WTC11 (cell line): ENCODE results near the gene FILIP1L.

ENCODE experiments used
- ETV6 ChIP-seq: sonication (generic); formaldehyde crosslinking; IDR thresholded peaks from 2 replicates; pipeline ENCODE4 v1.8.1; 2022; ENCODE audit warnings: mild to moderate bottlenecking, missing genetic modification reagents
- FOXK1 ChIP-seq: sonication (generic); formaldehyde crosslinking; IDR thresholded peaks from 2 replicates; pipeline ENCODE4 v1.8.0; 2022; ENCODE audit warnings: mild to moderate bottlenecking, moderate library complexity, missing genetic modification reagents
- NR1H2 ChIP-seq: sonication (generic); formaldehyde crosslinking; IDR thresholded peaks from 2 replicates; pipeline ENCODE4 v1.9.0; 2021; ENCODE audit warnings: mild to moderate bottlenecking, moderate library complexity, missing genetic modification reagents
- TF ChIP-seq, protein P1 (sequence below): fragments of 200-600 bp; IDR thresholded peaks from 2 replicates; pipeline ENCODE4 v1.8.0; 2022; ENCODE audit warnings: antibody characterized with exemption
- TF ChIP-seq, protein P2 (sequence below): sonication (generic); formaldehyde crosslinking; conservative IDR thresholded peaks from 2 replicates; pipeline ENCODE4 v1.8.1; 2022; ENCODE audit warnings: mild to moderate bottlenecking, missing genetic modification reagents
- TF ChIP-seq, protein P3 (sequence below): sonication (generic); formaldehyde crosslinking; IDR thresholded peaks from 2 replicates; pipeline ENCODE4 v1.8.1; 2022; ENCODE audit warnings: low read depth, mild to moderate bottlenecking, moderate library complexity, missing genetic modification reagents, borderline replicate concordance

DNA sequence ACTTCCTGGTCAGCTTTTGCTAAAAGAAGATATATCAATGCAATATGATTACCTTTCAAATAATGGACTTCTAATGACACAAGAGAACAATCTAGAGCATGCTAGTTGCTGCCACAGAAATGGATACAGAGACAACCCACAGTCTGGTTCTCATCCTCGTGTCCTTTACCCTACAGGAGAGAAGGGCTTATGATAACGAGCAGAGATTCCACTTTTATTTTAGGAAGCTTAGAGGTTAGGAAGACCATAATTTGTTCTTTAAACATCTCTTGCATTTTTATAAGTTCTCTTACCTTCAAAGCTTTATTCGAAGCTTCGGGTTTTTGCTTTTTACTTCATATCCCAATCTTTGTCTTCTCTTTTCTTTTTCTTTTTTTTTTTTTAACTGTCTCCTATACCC lies 39.1 kb downstream of the FILIP1L start:
- TF ChIP-seq NR1H2 (CRISPR knock-in tag) (no peak), ETV6 (no peak), FOXK1 (CRISPR knock-in tag) (no peak)
- TF ChIP-seq, protein P1, sequence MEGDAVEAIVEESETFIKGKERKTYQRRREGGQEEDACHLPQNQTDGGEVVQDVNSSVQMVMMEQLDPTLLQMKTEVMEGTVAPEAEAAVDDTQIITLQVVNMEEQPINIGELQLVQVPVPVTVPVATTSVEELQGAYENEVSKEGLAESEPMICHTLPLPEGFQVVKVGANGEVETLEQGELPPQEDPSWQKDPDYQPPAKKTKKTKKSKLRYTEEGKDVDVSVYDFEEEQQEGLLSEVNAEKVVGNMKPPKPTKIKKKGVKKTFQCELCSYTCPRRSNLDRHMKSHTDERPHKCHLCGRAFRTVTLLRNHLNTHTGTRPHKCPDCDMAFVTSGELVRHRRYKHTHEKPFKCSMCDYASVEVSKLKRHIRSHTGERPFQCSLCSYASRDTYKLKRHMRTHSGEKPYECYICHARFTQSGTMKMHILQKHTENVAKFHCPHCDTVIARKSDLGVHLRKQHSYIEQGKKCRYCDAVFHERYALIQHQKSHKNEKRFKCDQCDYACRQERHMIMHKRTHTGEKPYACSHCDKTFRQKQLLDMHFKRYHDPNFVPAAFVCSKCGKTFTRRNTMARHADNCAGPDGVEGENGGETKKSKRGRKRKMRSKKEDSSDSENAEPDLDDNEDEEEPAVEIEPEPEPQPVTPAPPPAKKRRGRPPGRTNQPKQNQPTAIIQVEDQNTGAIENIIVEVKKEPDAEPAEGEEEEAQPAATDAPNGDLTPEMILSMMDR = no peak
- TF ChIP-seq, protein P2, sequence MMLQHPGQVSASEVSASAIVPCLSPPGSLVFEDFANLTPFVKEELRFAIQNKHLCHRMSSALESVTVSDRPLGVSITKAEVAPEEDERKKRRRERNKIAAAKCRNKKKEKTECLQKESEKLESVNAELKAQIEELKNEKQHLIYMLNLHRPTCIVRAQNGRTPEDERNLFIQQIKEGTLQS = no peak
- TF ChIP-seq, protein P3, sequence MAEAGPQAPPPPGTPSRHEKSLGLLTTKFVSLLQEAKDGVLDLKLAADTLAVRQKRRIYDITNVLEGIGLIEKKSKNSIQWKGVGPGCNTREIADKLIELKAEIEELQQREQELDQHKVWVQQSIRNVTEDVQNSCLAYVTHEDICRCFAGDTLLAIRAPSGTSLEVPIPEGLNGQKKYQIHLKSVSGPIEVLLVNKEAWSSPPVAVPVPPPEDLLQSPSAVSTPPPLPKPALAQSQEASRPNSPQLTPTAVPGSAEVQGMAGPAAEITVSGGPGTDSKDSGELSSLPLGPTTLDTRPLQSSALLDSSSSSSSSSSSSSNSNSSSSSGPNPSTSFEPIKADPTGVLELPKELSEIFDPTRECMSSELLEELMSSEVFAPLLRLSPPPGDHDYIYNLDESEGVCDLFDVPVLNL (CRISPR knock-in tag) = no peak
